ENCODE results near the gene CASZ1. TPM values are rescaled to one million over a fixed set of nuclear protein-coding genes. Genes with fewer than 3 reads are reported as not detected.

CASZ1 gene
- total RNA-seq, 1 experiment from 2014 or later = 11.7 TPM

GRCh38 chr1:10755970-10756521 is 40.4 kb downstream of the CASZ1 start (continued):
- TF ChIP-seq ZBTB21 (CRISPR knock-in tag; IDR thresholded peaks at IDR 0.05; ENCODE audit: borderline replicate concordance) = no peak
- TF ChIP-seq ZNF532 (CRISPR knock-in tag; IDR thresholded peaks at IDR 0.05; ENCODE audit: borderline replicate concordance) = no peak
- TF ChIP-seq ZNF317 (CRISPR knock-in tag; IDR thresholded peaks at IDR 0.05; ENCODE audit: borderline replicate concordance, low read depth) = no peak
- no peak for TF ChIP-seq TCF7 (CRISPR knock-in tag; IDR thresholded peaks at IDR 0.05; ENCODE audit: low read depth)
- TF ChIP-seq, protein P1, sequence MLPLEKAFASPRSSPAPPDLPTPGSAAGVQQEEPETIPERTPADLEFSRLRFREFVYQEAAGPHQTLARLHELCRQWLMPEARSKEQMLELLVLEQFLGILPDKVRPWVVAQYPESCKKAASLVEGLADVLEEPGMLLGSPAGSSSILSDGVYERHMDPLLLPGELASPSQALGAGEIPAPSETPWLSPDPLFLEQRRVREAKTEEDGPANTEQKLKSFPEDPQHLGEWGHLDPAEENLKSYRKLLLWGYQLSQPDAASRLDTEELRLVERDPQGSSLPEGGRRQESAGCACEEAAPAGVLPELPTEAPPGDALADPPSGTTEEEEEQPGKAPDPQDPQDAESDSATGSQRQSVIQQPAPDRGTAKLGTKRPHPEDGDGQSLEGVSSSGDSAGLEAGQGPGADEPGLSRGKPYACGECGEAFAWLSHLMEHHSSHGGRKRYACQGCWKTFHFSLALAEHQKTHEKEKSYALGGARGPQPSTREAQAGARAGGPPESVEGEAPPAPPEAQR (CRISPR knock-in tag; IDR thresholded peaks at IDR 0.05) = no peak
- no peak for TF ChIP-seq AR (CRISPR knock-in tag; IDR thresholded peaks at IDR 0.05)
- TF ChIP-seq GRHL2 (CRISPR knock-in tag; IDR thresholded peaks at IDR 0.05; ENCODE audit: insufficient replicate concordance, severe bottlenecking) = no peak
- no peak for TF ChIP-seq MYBL2 (CRISPR knock-in tag; IDR thresholded peaks at IDR 0.05)

- ATAC-seq = no peak
- CTCF ChIA-PET = no interaction called here
These were observed 41.7 kb downstream of the CASZ1 start for GRCh38 chr1:10754568-10755329.

More at GRCh38 chr1:10754568-10755329, 41.7 kb downstream of the CASZ1 start:
- no peaks in the 10 kb centered on the region for H3K36me3 Mint-ChIP-seq
- TF ChIP-seq NFATC4 (CRISPR knock-in tag; IDR thresholded peaks at IDR 0.05) (no peak), NFE2L1 (CRISPR knock-in tag; IDR thresholded peaks at IDR 0.05) (no peak), E2F5 (CRISPR knock-in tag; IDR thresholded peaks at IDR 0.05) (no peak), SOX15 (CRISPR knock-in tag; IDR thresholded peaks at IDR 0.05) (no peak), ZNF425 (CRISPR knock-in tag; conservative IDR thresholded peaks at IDR 0.05) (no peak), ZNF263 (CRISPR knock-in tag; IDR thresholded peaks at IDR 0.05; ENCODE audit: low read depth) (no peak), ZNF317 (CRISPR knock-in tag; IDR thresholded peaks at IDR 0.05; ENCODE audit: borderline replicate concordance, low read depth) (no peak)
- H3K27me3 Mint-ChIP-seq (ENCODE audit: low read depth) = no peaks in the 10 kb centered on the region
- H3K9me3 Mint-ChIP-seq = no peaks in the 10 kb centered on the region
- DNase-seq (ENCODE audit: low spot score) = no peak
- no peak overlapping the region for H3K27ac Mint-ChIP-seq
- POLR2A ChIA-PET = no interaction called here
- H3K4me1 Mint-ChIP-seq = peaks cover 20% of the 10 kb centered on the region
- no peak overlapping the region for H3K4me3 Mint-ChIP-seq

Measured in WTC11 (cell line).